Thyroid gland (tissue), 4 donors: ENCODE measurements around the gene TMEM272. TPM values are rescaled to one million over a fixed set of nuclear protein-coding genes. Genes with fewer than 3 reads are reported as not detected.

Source experiments
- DNase-seq, 2 donors: peaks; one replicate each; pipeline ENCODE4 v3.0.0-alpha.2; 2019
- H3K27ac ChIP-seq, 3 donors: fragments of 200-600 bp; sonication (generic); 1 replicate in 2 of 3; 2 replicates in 1 of 3; pipeline ENCODE4 v1.5.1; 2016 to 2019; ENCODE audit warnings: mild to moderate bottlenecking in 1 of 3, moderate library complexity in 1 of 3
- H3K27me3 ChIP-seq: fragments of 200-600 bp; sonication (generic); one replicate; pipeline ENCODE4 v1.5.1; 2019
- H3K36me3 ChIP-seq, 2 donors: fragments of 200-600 bp; sonication (generic); one replicate each; pipeline ENCODE4 v1.5.1; 2016 to 2019
- H3K4me1 ChIP-seq, 2 donors: fragments of 200-600 bp; sonication (generic); one replicate each; pipeline ENCODE4 v1.5.1; 2017 to 2019
- H3K4me3 ChIP-seq, 3 donors: fragments of 200-600 bp; sonication (generic); replicated peaks in 1 of 3; 1 replicate in 2 of 3; 2 replicates in 1 of 3; pipeline ENCODE4 v1.5.1; 2016; ENCODE audit warnings: mild to moderate bottlenecking in 1 of 3
- H3K9me3 ChIP-seq: fragments of 200-600 bp; sonication (generic); one replicate; pipeline ENCODE4 v1.5.1; 2017
- POLR2A ChIP-seq, 2 donors: fragments of 450-650 bp; IDR thresholded peaks; one replicate each; pipeline ENCODE4 v1.6.1; 2017; ENCODE audit warnings: antibody characterized with exemption in 2 of 2, mild to moderate bottlenecking in 2 of 2, moderate library complexity in 1 of 2
- WGBS, 2 donors: methylation state at CpG; one replicate each; pipeline ENCODE4 v1.1.5; 2017; 5-methylcytosine and 5-hydroxymethylcytosine counted together
- intact Hi-C: fragments of 100-400 bp; cut with DNase I; formaldehyde crosslinking; loops from one replicate; pipeline ENCODE4 v1.15.1; 2023
- total RNA-seq, 4 donors: library from RNA; depleted of rRNA; stranded (reverse); fragments of >200 nt; gene quantifications; one replicate each; pipeline ENCODE4 v1.2.3, GENCODE V29; 2016
- TF ChIP-seq, protein P1 (sequence below), 6 experiments: fragments of 200-600 bp in 3 of 6; fragments of 450-650 bp in 3 of 6; sonication (generic) in 3 of 6; IDR thresholded peaks; one replicate each; pipeline ENCODE4 v1.5.1; 2016 to 2019; ENCODE audit warnings: antibody characterized with exemption in 6 of 6, mild to moderate bottlenecking in 2 of 6, inconsistent platforms in 1 of 6, moderate library complexity in 1 of 6

Gene TMEM272
- total RNA-seq, 4 donors from 2014 or later: not detected

GRCh38 chr13:51811046-51811445 lies 33.9 kb downstream of the TMEM272 start:
- H3K27ac ChIP-seq: no peak overlapping the region
- no peak for TF ChIP-seq POLR2A (IDR thresholded peaks at IDR 0.05)
- TF ChIP-seq, protein P1, sequence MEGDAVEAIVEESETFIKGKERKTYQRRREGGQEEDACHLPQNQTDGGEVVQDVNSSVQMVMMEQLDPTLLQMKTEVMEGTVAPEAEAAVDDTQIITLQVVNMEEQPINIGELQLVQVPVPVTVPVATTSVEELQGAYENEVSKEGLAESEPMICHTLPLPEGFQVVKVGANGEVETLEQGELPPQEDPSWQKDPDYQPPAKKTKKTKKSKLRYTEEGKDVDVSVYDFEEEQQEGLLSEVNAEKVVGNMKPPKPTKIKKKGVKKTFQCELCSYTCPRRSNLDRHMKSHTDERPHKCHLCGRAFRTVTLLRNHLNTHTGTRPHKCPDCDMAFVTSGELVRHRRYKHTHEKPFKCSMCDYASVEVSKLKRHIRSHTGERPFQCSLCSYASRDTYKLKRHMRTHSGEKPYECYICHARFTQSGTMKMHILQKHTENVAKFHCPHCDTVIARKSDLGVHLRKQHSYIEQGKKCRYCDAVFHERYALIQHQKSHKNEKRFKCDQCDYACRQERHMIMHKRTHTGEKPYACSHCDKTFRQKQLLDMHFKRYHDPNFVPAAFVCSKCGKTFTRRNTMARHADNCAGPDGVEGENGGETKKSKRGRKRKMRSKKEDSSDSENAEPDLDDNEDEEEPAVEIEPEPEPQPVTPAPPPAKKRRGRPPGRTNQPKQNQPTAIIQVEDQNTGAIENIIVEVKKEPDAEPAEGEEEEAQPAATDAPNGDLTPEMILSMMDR (IDR thresholded peaks at IDR 0.05): no peak
- 77 to 81% methylated on average over 9 to 12 of the region's 12 CpGs for WGBS, 2 donors
- intact Hi-C loops: loop anchor here (10.0 kb wide), 1 partner anchor 204 kb away; the partner anchor contains the start of genes ALG11 and ATP7B
- H3K36me3 ChIP-seq: no peaks in the 10 kb centered on the region
- H3K9me3 ChIP-seq: no peaks in the 10 kb centered on the region
- no peak overlapping the region for H3K4me3 ChIP-seq
- H3K4me1 ChIP-seq: peaks cover 6 to 11% of the 10 kb centered on the region in 2 donors
- DNase-seq: no peak
- H3K27me3 ChIP-seq: no peaks in the 10 kb centered on the region

- Histone ChIP-seq H3K4me3 (no peak overlapping the region), H3K27ac (no peak overlapping the region), H3K27me3 (no peaks in the 10 kb centered on the region), H3K4me1 (peaks cover 9 to 11% of the 10 kb centered on the region in 2 donors), H3K36me3 (no peaks in the 10 kb centered on the region), H3K9me3 (no peaks in the 10 kb centered on the region)
- no peak for DNase-seq
- TF ChIP-seq POLR2A (IDR thresholded peaks at IDR 0.05): no peak
- TF ChIP-seq, protein P1 (IDR thresholded peaks at IDR 0.05): no peak
- intact Hi-C loops: loop anchor here (5.0 kb wide), 1 partner anchor 357 kb away; the partner anchor contains the start of gene INTS6
Observed at GRCh38 chr13:51808811-51809210, 36.2 kb downstream of the TMEM272 start.

- H3K27me3 ChIP-seq: no peaks in the 10 kb centered on the region
- H3K9me3 ChIP-seq: no peaks in the 10 kb centered on the region
- H3K4me3 ChIP-seq: no peak overlapping the region
- DNase-seq: no peak
- intact Hi-C loops: loop anchor here (5.0 kb wide), 1 partner anchor 355 kb away; the partner anchor contains the start of gene INTS6
- WGBS, 2 donors: 80 to 82% methylated on average over 5 of the region's 5 CpGs
- peaks cover 21 to 26% of the 10 kb centered on the region in 2 donors for H3K4me1 ChIP-seq
- TF ChIP-seq, protein P1 (IDR thresholded peaks at IDR 0.05): no peak
- no peak for TF ChIP-seq POLR2A (IDR thresholded peaks at IDR 0.05)
- H3K27ac ChIP-seq: no peak overlapping the region
- no peaks in the 10 kb centered on the region for H3K36me3 ChIP-seq
Observed at GRCh38 chr13:51807041-51807440, 37.9 kb downstream of the TMEM272 start.

DNA sequence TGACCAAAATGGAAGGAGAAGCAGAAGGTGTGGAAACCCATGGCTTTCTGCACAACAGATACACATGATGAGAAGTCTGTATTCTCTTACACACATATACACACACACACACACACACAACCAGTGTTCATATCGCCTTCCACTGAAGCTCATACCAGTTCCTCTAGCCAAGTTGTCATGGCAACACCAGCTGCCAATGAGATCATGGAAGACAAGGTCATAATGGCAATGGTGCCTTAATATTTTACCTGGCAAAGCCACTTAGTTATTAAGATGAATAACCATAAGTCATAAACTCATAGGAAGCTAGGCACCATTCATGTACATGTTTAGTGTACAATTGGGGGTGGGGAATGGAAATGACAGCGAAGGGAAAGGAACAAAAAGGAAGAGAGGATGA lies 38.4 kb downstream of the TMEM272 start:
- Histone ChIP-seq H3K27me3 (no peaks in the 10 kb centered on the region), H3K9me3 (no peaks in the 10 kb centered on the region), H3K4me3 (no peak overlapping the region), H3K4me1 (peaks cover 26 to 30% of the 10 kb centered on the region in 2 donors), H3K36me3 (no peaks in the 10 kb centered on the region), H3K27ac (no peak overlapping the region)
- TF ChIP-seq, protein P1 (IDR thresholded peaks at IDR 0.05): no peak
- no peak for TF ChIP-seq POLR2A (IDR thresholded peaks at IDR 0.05)
- 56 to 66% methylated on average over 2 of the region's 2 CpGs for WGBS, 2 donors
- DNase-seq: no peak
- intact Hi-C loops: loop anchor here (5.0 kb wide), 1 partner anchor 354 kb away; the partner anchor contains the start of gene INTS6

DNA sequence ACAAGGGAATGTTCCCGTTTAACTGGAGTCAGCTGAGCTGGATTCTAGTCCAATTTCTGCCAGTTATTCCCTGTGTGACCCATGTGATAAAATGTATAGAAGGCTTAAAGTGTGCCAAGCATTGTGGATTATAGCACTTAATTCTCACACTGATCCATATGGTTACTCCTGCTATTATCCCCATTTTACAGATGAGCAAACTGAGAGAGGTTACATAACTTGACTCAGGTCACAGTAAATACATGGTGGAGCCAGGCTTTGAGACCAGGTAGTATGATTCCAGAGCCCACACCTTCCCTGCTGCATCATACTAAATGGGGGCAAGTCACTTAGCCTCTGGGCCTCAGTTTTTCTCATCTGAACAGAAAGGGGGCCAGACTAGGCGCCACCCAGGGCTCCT lies 39.1 kb downstream of the TMEM272 start:
- no peaks in the 10 kb centered on the region for H3K9me3 ChIP-seq
- peaks cover 32 to 33% of the 10 kb centered on the region in 2 donors for H3K4me1 ChIP-seq
- no peaks in the 10 kb centered on the region for H3K27me3 ChIP-seq
- WGBS, 2 donors: 90 to 91% methylated on average over 2 of the region's 2 CpGs
- intact Hi-C loops: loop anchor here (5.0 kb wide), 1 partner anchor 354 kb away; the partner anchor contains the start of gene INTS6
- no peaks in the 10 kb centered on the region for H3K36me3 ChIP-seq
- DNase-seq: no peak
- TF ChIP-seq POLR2A (IDR thresholded peaks at IDR 0.05): no peak
- TF ChIP-seq, protein P1 (IDR thresholded peaks at IDR 0.05): no peak
- H3K4me3 ChIP-seq: no peak overlapping the region
- peak overlapping the region in 1 of 3 donors; percentile 5 for H3K27ac ChIP-seq
